ENCODE measurements around the gene PRKCE.

Gene PRKCE

DNA sequence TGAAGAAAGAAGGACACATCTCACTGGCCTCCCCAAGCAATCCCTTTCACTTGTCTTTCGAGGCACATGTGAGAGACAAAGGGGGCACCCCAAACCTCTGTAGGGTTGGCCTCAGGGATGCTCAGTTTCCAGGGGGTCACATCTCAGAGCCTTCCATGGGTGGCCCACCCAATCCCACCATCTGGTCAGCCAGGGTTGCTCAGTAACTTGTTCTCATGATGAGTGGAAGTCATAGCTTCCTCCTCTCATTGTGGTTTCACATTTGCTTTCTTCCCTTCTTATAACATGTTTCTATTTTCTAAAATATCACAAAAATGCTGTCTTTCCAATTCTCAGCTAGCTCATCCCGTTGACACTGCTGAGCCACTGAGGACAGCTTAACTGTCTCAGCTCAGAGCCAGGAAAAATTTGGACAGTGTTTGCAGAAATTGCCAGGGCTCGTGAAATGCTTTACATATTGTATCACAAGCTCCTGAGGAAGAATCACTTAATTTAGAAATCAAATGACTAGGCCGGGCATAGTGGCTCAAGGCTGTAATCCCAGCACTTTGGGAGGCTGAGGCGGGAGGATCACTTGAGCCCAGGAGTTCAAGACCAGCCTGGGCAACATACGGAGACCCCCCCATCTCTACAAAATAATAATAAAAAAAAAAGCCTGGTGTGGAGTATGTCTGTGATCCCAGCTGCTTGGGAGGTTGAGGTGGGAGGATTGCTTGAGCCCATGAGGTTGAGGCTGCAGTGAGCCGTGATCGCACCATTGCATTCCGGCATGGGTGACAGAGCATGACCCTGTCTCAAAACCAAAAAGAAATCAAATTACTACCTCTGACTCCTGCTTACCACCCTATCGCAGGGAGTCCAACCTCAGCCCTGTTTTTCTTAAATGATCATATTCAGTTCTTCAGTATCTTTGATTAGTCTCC lies 129.3 kb downstream of the PRKCE start:
- no peak for DNase-seq
- Histone ChIP-seq H3K27ac (no peak overlapping the region), H3K4me1 (peaks cover 0 to 12% (median 2%) of the 10 kb centered on the region in 4 donors), H3K4me3 (no peak overlapping the region), H3K27me3 (no peaks in the 10 kb centered on the region), H3K9me3 (no peaks in the 10 kb centered on the region), H3K36me3 (no peaks in the 10 kb centered on the region)
- intact Hi-C loops (cut with DNase I; ENCODE audit: low total_unique reads): no loop called here
- TF ChIP-seq, protein P1, sequence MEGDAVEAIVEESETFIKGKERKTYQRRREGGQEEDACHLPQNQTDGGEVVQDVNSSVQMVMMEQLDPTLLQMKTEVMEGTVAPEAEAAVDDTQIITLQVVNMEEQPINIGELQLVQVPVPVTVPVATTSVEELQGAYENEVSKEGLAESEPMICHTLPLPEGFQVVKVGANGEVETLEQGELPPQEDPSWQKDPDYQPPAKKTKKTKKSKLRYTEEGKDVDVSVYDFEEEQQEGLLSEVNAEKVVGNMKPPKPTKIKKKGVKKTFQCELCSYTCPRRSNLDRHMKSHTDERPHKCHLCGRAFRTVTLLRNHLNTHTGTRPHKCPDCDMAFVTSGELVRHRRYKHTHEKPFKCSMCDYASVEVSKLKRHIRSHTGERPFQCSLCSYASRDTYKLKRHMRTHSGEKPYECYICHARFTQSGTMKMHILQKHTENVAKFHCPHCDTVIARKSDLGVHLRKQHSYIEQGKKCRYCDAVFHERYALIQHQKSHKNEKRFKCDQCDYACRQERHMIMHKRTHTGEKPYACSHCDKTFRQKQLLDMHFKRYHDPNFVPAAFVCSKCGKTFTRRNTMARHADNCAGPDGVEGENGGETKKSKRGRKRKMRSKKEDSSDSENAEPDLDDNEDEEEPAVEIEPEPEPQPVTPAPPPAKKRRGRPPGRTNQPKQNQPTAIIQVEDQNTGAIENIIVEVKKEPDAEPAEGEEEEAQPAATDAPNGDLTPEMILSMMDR (IDR thresholded peaks at IDR 0.05): no peak

DNA sequence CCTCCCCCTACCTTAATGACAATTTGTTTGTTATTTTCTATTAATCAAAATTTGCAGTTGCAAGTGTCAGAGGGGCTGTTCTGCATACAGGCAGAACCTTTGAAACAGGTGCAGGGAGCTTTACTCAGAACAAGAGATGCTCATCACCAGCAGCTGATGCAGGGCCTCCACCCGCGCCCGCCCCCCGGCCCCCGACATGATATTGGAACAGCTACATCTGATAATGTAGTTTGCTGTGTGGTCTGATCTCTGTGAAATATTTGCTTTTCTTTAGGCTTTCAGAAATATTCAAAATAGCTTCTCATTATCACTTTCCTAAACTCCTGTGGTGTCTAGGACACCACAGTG lies 130.0 kb downstream of the PRKCE start:
- Histone ChIP-seq H3K27ac (no peak overlapping the region), H3K9me3 (no peaks in the 10 kb centered on the region), H3K36me3 (no peaks in the 10 kb centered on the region), H3K4me3 (no peak overlapping the region), H3K4me1 (peaks cover 0 to 12% (median 2%) of the 10 kb centered on the region in 4 donors), H3K27me3 (no peaks in the 10 kb centered on the region)
- peak in 1 of 2 donors; percentile 10 for DNase-seq
- TF ChIP-seq, protein P1 (IDR thresholded peaks at IDR 0.05): no peak
- intact Hi-C loops (cut with DNase I; ENCODE audit: low total_unique reads): no loop called here

DNA sequence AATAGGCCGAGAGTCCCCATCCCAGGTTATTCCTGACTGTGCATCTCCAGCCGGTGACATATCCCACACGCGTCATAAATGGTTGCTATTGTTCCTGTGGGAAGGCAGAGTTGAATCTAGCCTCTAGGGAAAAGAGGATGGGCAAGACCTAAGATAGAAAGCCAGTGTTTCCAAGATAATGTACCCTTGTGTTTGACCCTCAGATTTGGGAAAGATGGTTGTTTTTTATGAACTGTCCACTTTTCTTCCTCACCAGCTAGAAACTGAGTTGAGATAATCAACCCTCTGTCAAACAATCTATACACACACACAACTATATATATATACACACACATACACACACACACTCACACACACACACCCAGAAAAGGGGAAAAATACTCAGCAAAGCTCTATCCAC lies 131.0 kb downstream of the PRKCE start:
- no peak for DNase-seq
- peaks cover 0 to 12% (median 2%) of the 10 kb centered on the region in 4 donors for H3K4me1 ChIP-seq
- H3K9me3 ChIP-seq: no peaks in the 10 kb centered on the region
- no peak overlapping the region for H3K4me3 ChIP-seq
- TF ChIP-seq, protein P1 (IDR thresholded peaks at IDR 0.05): no peak
- no peaks in the 10 kb centered on the region for H3K36me3 ChIP-seq
- no peaks in the 10 kb centered on the region for H3K27me3 ChIP-seq
- intact Hi-C loops (cut with DNase I; ENCODE audit: low total_unique reads): no loop called here
- no peak overlapping the region for H3K27ac ChIP-seq

DNA sequence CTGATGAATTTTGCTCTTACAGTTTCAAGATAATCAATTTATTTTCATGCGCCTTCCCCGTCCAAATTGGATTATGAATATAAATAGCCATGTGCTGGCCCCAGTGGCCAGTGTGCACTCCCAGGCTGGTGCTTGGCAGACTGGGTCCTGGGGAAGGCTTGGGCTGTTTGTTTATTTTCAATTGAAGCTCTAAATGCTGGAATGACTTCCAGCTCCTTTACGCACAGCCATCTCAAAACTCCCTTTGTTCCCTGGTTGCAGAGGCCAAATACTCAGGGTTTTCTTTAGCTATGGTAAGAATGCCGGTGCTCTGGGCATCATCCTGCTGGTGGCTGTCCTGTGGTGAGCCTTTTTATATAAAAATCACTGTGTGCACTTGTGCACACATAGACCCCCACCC lies 131.5 kb downstream of the PRKCE start:
- peaks cover 0 to 12% (median 2%) of the 10 kb centered on the region in 4 donors for H3K4me1 ChIP-seq
- H3K9me3 ChIP-seq: no peaks in the 10 kb centered on the region
- H3K4me3 ChIP-seq: no peak overlapping the region
- intact Hi-C loops (cut with DNase I; ENCODE audit: low total_unique reads): no loop called here
- no peaks in the 10 kb centered on the region for H3K36me3 ChIP-seq
- TF ChIP-seq, protein P1 (IDR thresholded peaks at IDR 0.05): no peak
- no peak overlapping the region for H3K27ac ChIP-seq
- DNase-seq: peak in 1 of 2 donors; percentile 9
- no peaks in the 10 kb centered on the region for H3K27me3 ChIP-seq

DNA sequence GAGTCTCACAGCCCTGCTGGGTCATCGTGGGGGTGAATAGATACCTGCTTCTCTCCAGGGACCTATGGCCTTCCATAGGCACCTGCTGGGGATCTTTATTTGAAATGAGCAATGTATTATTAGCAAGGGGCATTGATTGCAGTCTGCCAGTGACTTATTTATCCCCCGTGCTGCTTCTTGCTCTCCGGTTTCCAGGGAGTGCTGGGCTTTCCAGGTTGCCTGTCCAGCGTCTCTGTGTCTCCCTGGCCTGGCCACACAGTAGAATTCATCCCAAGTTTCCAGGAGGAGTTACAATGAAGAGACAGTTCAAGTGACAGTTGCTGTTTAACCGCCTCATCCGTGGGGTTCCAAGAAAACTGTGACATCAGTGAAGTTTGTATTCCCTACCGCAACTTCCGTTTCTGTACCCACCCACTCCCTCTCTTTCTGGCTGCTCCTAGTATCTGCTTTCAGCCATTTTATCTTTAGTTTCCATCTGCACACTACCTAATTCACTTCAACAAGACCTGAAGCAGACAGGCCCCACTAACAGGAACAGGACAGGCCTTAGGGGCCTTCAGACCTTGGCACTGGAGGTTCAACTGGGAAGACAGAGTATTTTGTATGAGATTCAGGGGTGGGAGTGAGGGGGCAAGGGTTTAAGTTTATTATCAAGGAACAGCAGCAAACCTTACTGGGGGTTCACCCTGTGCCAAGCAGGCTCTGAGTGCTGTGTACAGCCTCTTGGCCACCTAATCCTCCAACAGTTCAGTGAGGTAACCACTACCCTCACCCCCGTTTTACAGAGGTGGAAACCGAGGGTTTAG lies 134.8 kb downstream of the PRKCE start:
- Histone ChIP-seq H3K4me1 (peaks cover 0 to 8% (median 2%) of the 10 kb centered on the region in 4 donors), H3K27ac (no peak overlapping the region), H3K9me3 (no peaks in the 10 kb centered on the region), H3K27me3 (no peaks in the 10 kb centered on the region), H3K4me3 (no peak overlapping the region), H3K36me3 (no peaks in the 10 kb centered on the region)
- TF ChIP-seq, protein P1 (IDR thresholded peaks at IDR 0.05): no peak
- peak in 1 of 2 donors; percentile 21 for DNase-seq
- intact Hi-C loops (cut with DNase I; ENCODE audit: low total_unique reads): no loop called here
